Karpas-422 (cell line): ENCODE results near the gene CASQ2. TPM values are rescaled to one million over a fixed set of nuclear protein-coding genes. Genes with fewer than 3 reads are reported as not detected.

ENCODE experiments used
- DNase-seq: peaks from one replicate; pipeline ENCODE4 v3.0.0-alpha.2; 2015
- H2AFZ ChIP-seq: fragments of 200-600 bp; sonication (generic); 2 replicates; pipeline ENCODE4 v1.6.1; 2014; ENCODE audit warnings: antibody characterized with exemption, low read length, mixed read lengths
- H3K27ac ChIP-seq: fragments of 200-600 bp; sonication (generic); 2 replicates; pipeline ENCODE4 v1.5.1; 2014; ENCODE audit warnings: mild to moderate bottlenecking, low read length, moderate library complexity
- H3K27me3 ChIP-seq: fragments of 200-600 bp; sonication (generic); 2 replicates; pipeline ENCODE4 v1.6.1; 2014; ENCODE audit warnings: low read length, mixed read lengths
- H3K36me3 ChIP-seq: fragments of 200-600 bp; sonication (generic); 2 replicates; pipeline ENCODE4 v1.6.1; 2014; ENCODE audit warnings: low read length, mixed read lengths; ENCODE audit not compliant: insufficient read depth
- H3K4me1 ChIP-seq: fragments of 200-600 bp; sonication (generic); 2 replicates; pipeline ENCODE4 v1.6.1; 2014; ENCODE audit warnings: mild to moderate bottlenecking, low read length, mixed read lengths
- H3K4me2 ChIP-seq: fragments of 200-600 bp; sonication (generic); 2 replicates; pipeline ENCODE4 v1.6.1; 2014; ENCODE audit warnings: low read length, low read depth, mild to moderate bottlenecking; ENCODE audit not compliant: poor library complexity, severe bottlenecking
- H3K4me3 ChIP-seq: fragments of 200-600 bp; sonication (generic); 2 replicates; pipeline ENCODE4 v1.5.1; 2014; ENCODE audit warnings: mild to moderate bottlenecking, antibody characterized with exemption, low read length, mixed read lengths
- H3K79me2 ChIP-seq: fragments of 200-600 bp; sonication (generic); 2 replicates; pipeline ENCODE4 v1.6.1; 2014; ENCODE audit warnings: mild to moderate bottlenecking, low read length, mixed read lengths
- H3K9ac ChIP-seq: fragments of 200-600 bp; sonication (generic); 2 replicates; pipeline ENCODE4 v1.6.0; 2014; ENCODE audit warnings: low read length
- H3K9me2 ChIP-seq: fragments of 200-600 bp; sonication (generic), shearing (Covaris generic); replicated peaks from 2 replicates; pipeline ENCODE4 v1.6.0; 2014; ENCODE audit warnings: mild to moderate bottlenecking, low read length, moderate library complexity; ENCODE audit not compliant: insufficient read depth
- H3K9me3 ChIP-seq: fragments of 300-700, 200-600 bp; sonication (generic); 2 replicates; pipeline ENCODE4 v1.6.1; 2014; ENCODE audit warnings: low read length, mixed read lengths
- H4K20me1 ChIP-seq: fragments of 200-600 bp; sonication (generic); 2 replicates; pipeline ENCODE4 v1.6.1; 2014; ENCODE audit warnings: mild to moderate bottlenecking, antibody characterized with exemption, low read length, low read depth; ENCODE audit not compliant: insufficient read depth
- total RNA-seq: library from RNA; depleted of rRNA; stranded (reverse); fragments of >200 nt; shearing (Covaris generic); gene quantifications from 2 replicates; pipeline ENCODE4 v1.2.3, GENCODE V29; 2014; ENCODE audit warnings: low replicate concordance; rRNA removed

CASQ2 gene
- not detected in 2 replicates for total RNA-seq

DNA sequence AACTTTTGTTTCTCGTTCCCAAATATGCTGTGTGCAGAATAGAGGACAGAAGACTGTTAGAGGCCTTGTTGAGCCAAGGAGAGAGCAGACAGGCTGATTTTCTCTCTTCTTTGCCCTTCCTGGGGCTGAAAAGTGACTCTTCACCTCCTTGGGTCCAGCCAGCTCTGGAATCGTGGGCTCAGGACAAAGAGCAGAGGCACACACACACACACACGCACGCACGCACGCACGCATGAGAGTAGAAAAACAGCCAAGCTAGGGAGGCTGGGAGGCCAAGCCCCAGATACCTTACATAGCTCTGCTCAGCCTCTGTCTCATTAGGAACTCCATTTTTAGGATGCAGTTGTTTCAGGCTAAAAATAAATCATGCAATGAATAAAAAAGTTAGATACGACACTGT lies at the start of gene CASQ2:
CASQ2 (minus strand) TSS at position 166 of the 400 bp plus-strand sequence. CDS start 173 bp downstream, outside the sequence.
- no peaks in the 10 kb centered on the region for H3K9me3 ChIP-seq

DNA sequence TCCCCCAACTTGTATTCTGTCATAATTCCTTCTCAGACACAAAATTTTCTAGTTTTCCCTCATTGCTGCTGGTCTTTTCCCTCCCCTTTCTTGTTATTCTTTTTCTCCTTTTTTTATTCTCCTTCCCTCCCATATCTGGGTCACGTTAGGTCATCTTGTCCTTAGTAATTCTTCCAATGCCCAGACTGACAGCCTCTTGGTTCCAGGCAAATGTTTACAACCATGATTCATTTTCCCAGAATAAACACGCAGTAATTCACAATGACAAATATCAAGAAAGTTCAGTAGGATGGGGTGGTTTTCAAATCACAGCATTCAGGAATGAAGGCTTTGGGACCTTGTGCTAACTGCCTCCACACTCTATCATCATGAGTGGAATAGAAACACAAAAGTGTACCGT lies 47.2 kb upstream of the CASQ2 start:
- no peaks in the 10 kb centered on the region for H4K20me1 ChIP-seq
- no peak overlapping the region for H3K4me3 ChIP-seq

More for the DNA sequence above, at the start of gene CASQ2:
- H3K4me3 ChIP-seq = no peak within 1 kb of the TSS
- no peaks in the 10 kb centered on the region for H3K36me3 ChIP-seq
- H2AFZ ChIP-seq = no peak within 1 kb of the TSS
- no peak within 1 kb of the TSS for H3K4me2 ChIP-seq
- no peak for DNase-seq
- H3K79me2 ChIP-seq = no peaks in the 10 kb centered on the region
- H3K27ac ChIP-seq = no peak within 1 kb of the TSS
- no peaks in the 10 kb centered on the region for H3K9me2 ChIP-seq
- H3K27me3 ChIP-seq = no peaks in the 10 kb centered on the region
- no peak within 1 kb of the TSS for H3K9ac ChIP-seq
- H4K20me1 ChIP-seq = no peaks in the 10 kb centered on the region
- no peaks in the 10 kb centered on the region for H3K4me1 ChIP-seq

DNA sequence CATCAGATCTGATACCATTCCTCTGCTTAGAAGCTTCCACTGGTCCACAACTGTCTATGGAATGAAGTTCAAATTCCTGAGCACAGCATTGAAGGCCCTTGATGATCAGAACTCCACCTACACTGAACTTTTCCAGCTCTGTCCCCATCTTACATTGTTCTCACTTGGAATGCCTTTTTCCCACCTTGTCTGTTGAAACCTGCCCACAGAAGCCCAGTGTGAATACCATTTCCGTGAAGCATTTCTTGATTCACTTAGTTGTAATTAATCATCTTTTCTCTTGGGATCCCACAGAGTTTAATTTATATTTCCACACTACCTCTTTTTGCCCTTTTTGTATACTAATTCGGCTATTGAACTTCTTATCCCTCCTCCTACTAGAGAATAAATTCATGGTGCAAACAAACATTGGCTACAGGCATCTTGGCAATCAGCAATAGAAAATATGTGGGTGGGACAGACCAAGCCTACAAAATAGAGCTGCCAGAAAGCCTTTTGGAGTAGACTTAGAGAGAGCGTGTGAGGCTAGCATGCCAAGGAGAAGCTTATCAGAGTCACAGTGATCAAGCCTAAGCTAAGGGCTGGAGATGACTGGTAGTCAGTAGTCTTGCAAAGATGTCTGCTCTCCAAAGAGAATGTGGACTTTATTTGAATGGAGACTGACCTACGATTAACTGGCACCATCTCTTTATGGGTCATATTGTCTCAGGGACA lies 46.3 kb upstream of the CASQ2 start:
- no peaks in the 10 kb centered on the region for H3K36me3 ChIP-seq
- DNase-seq = no peak

More for the DNA sequence above, 47.2 kb upstream of the CASQ2 start:
- H3K79me2 ChIP-seq = no peaks in the 10 kb centered on the region
- no peak for DNase-seq
- H3K9me3 ChIP-seq = no peaks in the 10 kb centered on the region
- no peak overlapping the region for H3K27ac ChIP-seq
- no peaks in the 10 kb centered on the region for H3K9me2 ChIP-seq
- no peaks in the 10 kb centered on the region for H3K4me1 ChIP-seq
- no peak overlapping the region for H2AFZ ChIP-seq
- H3K27me3 ChIP-seq = no peaks in the 10 kb centered on the region
- no peak overlapping the region for H3K9ac ChIP-seq
- H3K4me2 ChIP-seq = no peak overlapping the region
- no peaks in the 10 kb centered on the region for H3K36me3 ChIP-seq

DNA sequence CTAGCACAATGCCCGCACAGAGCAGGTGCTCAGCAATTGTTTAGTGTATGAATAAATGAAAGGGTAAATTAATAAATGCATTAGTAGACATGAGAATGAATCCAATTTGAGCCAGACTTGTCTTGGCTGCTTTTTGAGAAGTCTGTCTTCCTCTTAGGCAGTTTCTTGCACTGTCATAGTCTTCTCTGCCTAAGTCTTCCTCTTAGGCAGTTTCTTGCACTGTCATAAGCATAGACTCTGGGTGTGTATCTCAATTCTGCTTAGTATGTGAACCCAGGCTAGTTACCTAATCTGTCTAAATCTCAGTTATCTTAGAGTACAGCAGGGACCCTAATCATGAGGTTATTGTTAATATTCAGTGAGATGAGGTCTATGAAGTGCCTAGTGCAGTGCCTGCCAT lies 45.2 kb upstream of the CASQ2 start:
- Histone ChIP-seq H4K20me1 (no peaks in the 10 kb centered on the region), H2AFZ (no peak overlapping the region), H3K4me3 (no peak overlapping the region), H3K9me2 (no peaks in the 10 kb centered on the region), H3K4me1 (no peaks in the 10 kb centered on the region), H3K4me2 (no peak overlapping the region), H3K36me3 (no peaks in the 10 kb centered on the region), H3K9ac (no peak overlapping the region), H3K27ac (no peak overlapping the region), H3K27me3 (no peaks in the 10 kb centered on the region), H3K9me3 (no peaks in the 10 kb centered on the region), H3K79me2 (no peaks in the 10 kb centered on the region)
- DNase-seq = no peak

More for the DNA sequence above, 46.3 kb upstream of the CASQ2 start:
- Histone ChIP-seq H3K4me3 (no peak overlapping the region), H3K4me2 (no peak overlapping the region), H3K27ac (no peak overlapping the region), H4K20me1 (no peaks in the 10 kb centered on the region), H3K9ac (no peak overlapping the region), H3K4me1 (no peaks in the 10 kb centered on the region), H3K9me3 (no peaks in the 10 kb centered on the region), H2AFZ (no peak overlapping the region), H3K9me2 (no peaks in the 10 kb centered on the region), H3K79me2 (no peaks in the 10 kb centered on the region), H3K27me3 (no peaks in the 10 kb centered on the region)

DNA sequence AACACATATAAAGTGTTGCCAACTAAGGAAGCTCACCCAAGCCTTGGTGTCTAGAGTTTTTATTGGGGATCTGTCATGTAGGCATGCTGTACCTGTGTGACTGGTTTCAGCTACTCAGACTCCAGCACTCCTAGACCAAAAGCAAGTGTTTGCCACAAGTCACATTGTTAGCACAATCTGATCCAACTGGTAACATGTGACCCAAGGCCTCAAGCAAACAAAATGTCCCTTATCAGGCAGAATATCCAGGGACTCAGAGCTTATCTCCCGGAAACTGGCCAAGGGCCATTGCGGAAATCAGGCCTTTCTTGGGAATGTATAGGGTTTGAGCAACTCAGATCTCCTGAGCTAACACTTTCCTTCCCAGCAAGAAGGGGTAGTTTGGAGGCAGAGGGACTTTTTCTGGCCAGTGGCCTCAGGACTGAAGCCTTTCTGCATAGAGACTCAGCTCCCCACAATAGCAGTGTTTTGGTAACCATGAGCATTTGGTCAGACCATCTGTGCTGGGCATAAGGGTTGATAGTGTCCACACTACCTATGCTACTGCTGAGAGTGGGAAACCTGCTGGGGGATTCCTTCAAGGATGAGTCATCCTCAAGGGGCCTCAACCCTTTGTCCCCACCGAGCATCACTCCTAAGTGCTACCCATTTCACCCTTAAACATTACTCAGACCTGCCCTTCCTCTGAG lies 42.8 kb upstream of the CASQ2 start:
- H3K4me2 ChIP-seq = no peak overlapping the region
- DNase-seq = no peak

DNA sequence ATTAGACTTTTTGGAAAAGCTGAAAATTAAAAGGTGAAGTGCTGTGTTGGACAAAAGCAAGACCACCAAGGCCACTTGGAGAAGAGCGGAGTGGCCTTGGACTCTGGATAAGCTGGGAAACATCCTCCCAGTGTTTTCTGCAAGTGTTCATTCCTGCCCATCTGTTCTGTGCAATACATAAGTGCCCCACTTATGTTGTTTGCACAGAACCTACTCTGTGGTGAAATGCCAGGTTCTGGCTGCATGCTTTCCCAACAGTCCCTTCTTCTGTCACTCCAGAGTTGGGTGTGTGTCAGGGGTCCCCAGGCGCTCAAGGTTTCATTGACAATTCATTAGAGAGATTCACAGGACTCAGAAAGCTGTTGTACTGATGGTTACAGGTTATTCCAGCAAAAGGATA lies 42.1 kb upstream of the CASQ2 start:
- H2AFZ ChIP-seq = no peak overlapping the region
- H3K27me3 ChIP-seq = no peaks in the 10 kb centered on the region
- H3K9ac ChIP-seq = no peak overlapping the region
- H3K4me1 ChIP-seq = peaks cover 3% of the 10 kb centered on the region; the same call in 1 of the 2 replicates
- H3K9me3 ChIP-seq = no peaks in the 10 kb centered on the region
- H3K36me3 ChIP-seq = no peaks in the 10 kb centered on the region
- no peaks in the 10 kb centered on the region for H3K79me2 ChIP-seq
- no peak overlapping the region for H3K27ac ChIP-seq
- no peak for DNase-seq
- no peak overlapping the region for H3K4me3 ChIP-seq
- no peak overlapping the region for H3K4me2 ChIP-seq
- no peaks in the 10 kb centered on the region for H4K20me1 ChIP-seq
- H3K9me2 ChIP-seq = no peaks in the 10 kb centered on the region

More for the DNA sequence above, 42.8 kb upstream of the CASQ2 start:
- H3K79me2 ChIP-seq = no peaks in the 10 kb centered on the region
- no peaks in the 10 kb centered on the region for H3K27me3 ChIP-seq
- H3K9ac ChIP-seq = no peak overlapping the region
- no peaks in the 10 kb centered on the region for H3K9me3 ChIP-seq
- no peaks in the 10 kb centered on the region for H3K9me2 ChIP-seq
- H3K4me3 ChIP-seq = no peak overlapping the region
- no peaks in the 10 kb centered on the region for H3K4me1 ChIP-seq
- no peaks in the 10 kb centered on the region for H4K20me1 ChIP-seq
- H3K36me3 ChIP-seq = no peaks in the 10 kb centered on the region
- no peak overlapping the region for H2AFZ ChIP-seq
- H3K27ac ChIP-seq = no peak overlapping the region

DNA sequence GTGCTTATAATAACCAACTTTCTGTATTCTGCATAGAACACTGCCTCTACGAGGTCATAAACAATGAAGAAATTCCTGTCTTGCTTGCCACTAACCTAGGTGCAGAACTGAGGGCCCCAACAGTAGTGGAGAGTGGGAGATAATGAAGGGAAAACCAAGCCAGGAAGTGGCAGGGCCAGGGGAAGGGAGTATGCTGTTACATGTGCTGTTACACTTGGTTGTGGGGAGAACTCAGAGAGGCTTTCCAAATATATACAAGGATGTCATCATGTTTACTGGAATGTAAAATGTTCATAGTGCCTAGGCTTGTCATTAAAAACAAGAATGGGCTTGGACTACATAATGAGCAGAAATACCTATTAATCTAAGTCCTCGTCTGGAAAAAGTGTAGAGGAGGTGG lies 41.3 kb upstream of the CASQ2 start:
- H3K9ac ChIP-seq = no peak overlapping the region
- peaks cover 4% of the 10 kb centered on the region; the same call in 1 of the 2 replicates for H3K4me1 ChIP-seq
- no peaks in the 10 kb centered on the region for H4K20me1 ChIP-seq
- H3K9me2 ChIP-seq = no peaks in the 10 kb centered on the region
- H3K9me3 ChIP-seq = no peaks in the 10 kb centered on the region
- H3K36me3 ChIP-seq = no peaks in the 10 kb centered on the region
- no peak overlapping the region for H3K4me2 ChIP-seq
- H2AFZ ChIP-seq = no peak overlapping the region
- DNase-seq = no peak
- no peak overlapping the region for H3K27ac ChIP-seq
- H3K4me3 ChIP-seq = no peak overlapping the region
- no peaks in the 10 kb centered on the region for H3K27me3 ChIP-seq
- no peaks in the 10 kb centered on the region for H3K79me2 ChIP-seq

DNA sequence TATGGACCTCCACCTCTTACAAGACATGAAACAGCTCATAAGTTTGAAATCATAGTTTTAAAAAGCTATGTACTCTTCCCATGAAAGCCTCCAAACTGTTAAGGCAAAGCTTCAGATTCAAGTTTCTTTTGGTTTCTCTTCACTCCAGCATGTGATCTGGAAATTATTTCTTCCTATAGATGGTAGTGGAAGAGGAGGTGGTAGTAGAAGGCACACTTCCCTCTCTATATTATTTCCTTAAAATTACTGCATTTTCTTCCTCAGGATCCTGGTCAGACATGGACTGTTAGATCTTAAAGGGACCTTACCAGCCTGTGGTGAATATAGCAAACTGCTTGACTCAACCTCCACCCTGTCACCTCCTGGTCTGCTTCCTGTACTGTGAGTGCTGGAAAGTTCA lies 40.6 kb upstream of the CASQ2 start:
- no peaks in the 10 kb centered on the region for H3K9me2 ChIP-seq
- H3K9me3 ChIP-seq = no peaks in the 10 kb centered on the region
- H3K27me3 ChIP-seq = no peaks in the 10 kb centered on the region
- H3K9ac ChIP-seq = no peak overlapping the region
- no peaks in the 10 kb centered on the region for H4K20me1 ChIP-seq
- H3K4me3 ChIP-seq = no peak overlapping the region
- H3K36me3 ChIP-seq = no peaks in the 10 kb centered on the region
- DNase-seq = no peak
- no peak overlapping the region for H3K4me2 ChIP-seq
- no peaks in the 10 kb centered on the region for H3K79me2 ChIP-seq
- peaks cover 4% of the 10 kb centered on the region; the same call in 1 of the 2 replicates for H3K4me1 ChIP-seq
- no peak overlapping the region for H3K27ac ChIP-seq
- H2AFZ ChIP-seq = no peak overlapping the region
